DND-41 (cell line): Measurements from ENCODE around the gene CCDC38.
"Not testable (repeated sequence)": the region's sequence is repeated elsewhere in the genome, so short reads cannot be mapped to it uniquely, and the experiment has no call there.

Experiments
- ATAC-seq: fragments of 200-7000 bp; cut with Tn5 transposase; 3 replicates; pipeline ENCODE4 v1.9.1; 2021; ENCODE audit warnings: low read depth; ENCODE audit not compliant: insufficient read depth
- DNase-seq: peaks from one replicate; pipeline ENCODE4 v3.0.0-alpha.2; 2020
- H2AFZ ChIP-seq: 2 replicates; pipeline ENCODE4 v1.6.0; 2012; ENCODE audit warnings: low read depth, low read length
- H3K27ac ChIP-seq: 2 replicates; pipeline ENCODE4 v1.5.1; 2012; ENCODE audit warnings: low read length, inconsistent platforms
- H3K27me3 ChIP-seq: fragments of 200-600 bp; sonication (generic); 2 replicates; pipeline ENCODE4 v1.6.0; 2012; ENCODE audit warnings: low read length, mild to moderate bottlenecking, inconsistent platforms; ENCODE audit not compliant: insufficient read depth, poor library complexity
- H3K36me3 ChIP-seq: 2 replicates; pipeline ENCODE4 v1.5.1; 2012; ENCODE audit warnings: low read length, inconsistent platforms; ENCODE audit not compliant: insufficient read depth
- H3K4me1 ChIP-seq: 2 replicates; pipeline ENCODE4 v1.5.1; 2012; ENCODE audit warnings: mild to moderate bottlenecking, low read length; ENCODE audit not compliant: insufficient read depth
- H3K4me2 ChIP-seq: 2 replicates; pipeline ENCODE4 v1.6.0; 2012; ENCODE audit warnings: mild to moderate bottlenecking, moderate library complexity, low read length, inconsistent platforms; ENCODE audit not compliant: insufficient read depth
- H3K4me3 ChIP-seq, 2 experiments: fragments of 200-600 bp in 1 of 2; shearing (Covaris generic) in 1 of 2; 2 replicates each; pipeline ENCODE4 v1.5.1; 2012 to 2016; ENCODE audit warnings: inconsistent platforms in 2 of 2, low read length in 2 of 2, mild to moderate bottlenecking in 2 of 2, low read depth in 1 of 2, moderate library complexity in 1 of 2
- H3K79me2 ChIP-seq: 2 replicates; pipeline ENCODE4 v1.6.0; 2012; ENCODE audit warnings: low read length, inconsistent platforms; ENCODE audit not compliant: insufficient read depth
- H3K9ac ChIP-seq: 2 replicates; pipeline ENCODE4 v1.6.0; 2012; ENCODE audit warnings: low read depth, mild to moderate bottlenecking, inconsistent platforms, low read length, moderate library complexity
- H3K9me3 ChIP-seq: 2 replicates; pipeline ENCODE4 v1.5.1; 2012; ENCODE audit warnings: low read length, moderate library complexity, mild to moderate bottlenecking, inconsistent platforms; ENCODE audit not compliant: insufficient read depth, severe bottlenecking
- H4K20me1 ChIP-seq: 2 replicates; pipeline ENCODE4 v1.6.0; 2012; ENCODE audit warnings: low read length; ENCODE audit not compliant: insufficient read depth
- CTCF ChIP-seq: IDR thresholded peaks from 2 replicates; pipeline ENCODE4 v1.5.1; 2012; ENCODE audit warnings: borderline replicate concordance, low read length, moderate library complexity, mild to moderate bottlenecking; ENCODE audit not compliant: poor library complexity, severe bottlenecking; ENCODE audit errors: extremely low read depth
- EZH2 ChIP-seq: IDR thresholded peaks from 3 replicates; pipeline ENCODE4 v1.6.1; 2012; ENCODE audit warnings: borderline replicate concordance, low read depth, mild to moderate bottlenecking, moderate library complexity, low read length, inconsistent platforms; ENCODE audit not compliant: severe bottlenecking

The CCDC38 gene

GRCh38 chr12:95972832-95973456 is 30.5 kb upstream of the CCDC38 start:
- no peak overlapping the region for H2AFZ ChIP-seq
- no peak for ATAC-seq
- H3K4me2 ChIP-seq, result no peak overlapping the region
- no peaks in the 10 kb centered on the region for H3K9me3 ChIP-seq
- no peaks in the 10 kb centered on the region for H4K20me1 ChIP-seq
- TF ChIP-seq EZH2 (no peak), CTCF (no peak)
- H3K79me2 ChIP-seq, result no peaks in the 10 kb centered on the region
- H3K9ac ChIP-seq, result no peak overlapping the region
- no peaks in the 10 kb centered on the region for H3K27me3 ChIP-seq
- H3K36me3 ChIP-seq, result no peaks in the 10 kb centered on the region
- no peaks in the 10 kb centered on the region for H3K4me1 ChIP-seq
- DNase-seq, result no peak
- no peak overlapping the region for H3K4me3 ChIP-seq
- no peak overlapping the region for H3K27ac ChIP-seq

- TF ChIP-seq EZH2 (no peak), CTCF (no peak)
- ATAC-seq (no peak), DNase-seq (no peak)
- H2AFZ ChIP-seq, result no peak overlapping the region
- H3K4me1 ChIP-seq, result no peaks in the 10 kb centered on the region
- H3K27ac ChIP-seq, result no peak overlapping the region
- H3K79me2 ChIP-seq, result no peaks in the 10 kb centered on the region
- no peak overlapping the region for H3K9ac ChIP-seq
- H3K4me2 ChIP-seq, result no peak overlapping the region
- H4K20me1 ChIP-seq, result no peaks in the 10 kb centered on the region
- no peak overlapping the region for H3K4me3 ChIP-seq
- no peaks in the 10 kb centered on the region for H3K9me3 ChIP-seq
- H3K36me3 ChIP-seq, result no peaks in the 10 kb centered on the region
- H3K27me3 ChIP-seq, result no peaks in the 10 kb centered on the region
Measured at GRCh38 chr12:95970905-95971304, 28.5 kb upstream of the CCDC38 start.

- H3K4me3 ChIP-seq, H3K4me2 ChIP-seq, ATAC-seq: not testable (repeated sequence)
Measured at GRCh38 chr12:95969116-95969515, 26.7 kb upstream of the CCDC38 start.

GRCh38 chr12:95967301-95967700 is 24.9 kb upstream of the CCDC38 start:
- ATAC-seq, result no peak
- TF ChIP-seq EZH2 (no peak), CTCF (no peak)
- H3K9ac ChIP-seq, result no peak overlapping the region
- H3K36me3 ChIP-seq, result no peaks in the 10 kb centered on the region
- no peak overlapping the region for H3K4me3 ChIP-seq
- no peaks in the 10 kb centered on the region for H3K79me2 ChIP-seq
- no peaks in the 10 kb centered on the region for H3K27me3 ChIP-seq
- H3K9me3 ChIP-seq, result no peaks in the 10 kb centered on the region
- H4K20me1 ChIP-seq, result no peaks in the 10 kb centered on the region
- DNase-seq, result no peak
- H3K4me2 ChIP-seq, result no peak overlapping the region
- no peak overlapping the region for H2AFZ ChIP-seq
- H3K4me1 ChIP-seq, result no peaks in the 10 kb centered on the region
- H3K27ac ChIP-seq, result no peak overlapping the region

More at GRCh38 chr12:95969116-95969515, 26.7 kb upstream of the CCDC38 start:
- H3K27ac ChIP-seq, H3K79me2 ChIP-seq, H3K9ac ChIP-seq, DNase-seq, H3K9me3 ChIP-seq, H3K4me1 ChIP-seq, H3K36me3 ChIP-seq, H4K20me1 ChIP-seq, H3K27me3 ChIP-seq, H2AFZ ChIP-seq: not testable (repeated sequence)
